Panc1 (cell line): ENCODE measurements around the gene ADGRL3. TPM values are rescaled to one million over a fixed set of nuclear protein-coding genes. Genes with fewer than 3 reads are reported as not detected.

Experiments
- ATAC-seq: fragments of 200-7000 bp; cut with Tn5 transposase; 2 replicates; pipeline ENCODE4 v1.9.1; 2020; ENCODE audit warnings: mild to moderate bottlenecking, moderate library complexity
- BruUV-seq: library from RNA; stranded (reverse); fragments of 400-500 nt; replicated peaks from 2 replicates; lab custom pipeline; 2021; lab: Mats Ljungman, UMichigan
- CTCF ChIA-PET: fragments of 300-600 bp; sonication (Branson Sonifier 250); formaldehyde crosslinking; loops from one replicate; lab custom pipeline; 2022; ENCODE audit warnings: antibody characterized with exemption; lab: Charles Lee
- POLR2A ChIA-PET: fragments of 300-600 bp; sonication (Branson Sonifier 250); formaldehyde crosslinking; loops from one replicate; lab custom pipeline; 2022; ENCODE audit warnings: antibody characterized with exemption; lab: Charles Lee
- DNase-seq: peaks from one replicate; pipeline ENCODE4 v3.0.0-alpha.2; 2010; ENCODE audit warnings: low read depth, low spot score
- H3K27ac ChIP-seq: 2 replicates; pipeline ENCODE4 v1.5.1; 2011; ENCODE audit warnings: mild to moderate bottlenecking, low read length, inconsistent platforms
- H3K27me3 ChIP-seq: fragments of 200-500 bp; sonication (Bioruptor generic); 2 replicates; pipeline ENCODE4 v1.6.0; 2014; ENCODE audit warnings: low read length, inconsistent platforms; ENCODE audit not compliant: control insufficient read depth, insufficient read depth
- H3K36me3 ChIP-seq: fragments of 200-500 bp; sonication (Bioruptor generic); 2 replicates; pipeline ENCODE4 v1.5.1; 2014; ENCODE audit warnings: inconsistent platforms, mild to moderate bottlenecking, low read length, moderate library complexity; ENCODE audit not compliant: control insufficient read depth, insufficient read depth
- H3K4me1 ChIP-seq: 2 replicates; pipeline ENCODE4 v1.5.1; 2011; ENCODE audit warnings: inconsistent platforms, mild to moderate bottlenecking, low read length, moderate library complexity; ENCODE audit not compliant: control insufficient read depth, insufficient read depth
- H3K4me3 ChIP-seq, 2 experiments: 2 replicates each; pipeline ENCODE4 v1.5.1; 2011 to 2012; ENCODE audit warnings: low read depth in 2 of 2, low read length in 2 of 2, mild to moderate bottlenecking in 2 of 2, inconsistent platforms in 1 of 2, moderate library complexity in 1 of 2
- H3K9me3 ChIP-seq: fragments of 200-500 bp; sonication (Bioruptor generic); 2 replicates; pipeline ENCODE4 v1.5.1; 2014; ENCODE audit warnings: low read depth, mild to moderate bottlenecking, inconsistent platforms, low read length, moderate library complexity; ENCODE audit not compliant: control insufficient read depth, insufficient read depth
- POLR2AphosphoS5 ChIP-seq: IDR thresholded peaks from 2 replicates; pipeline ENCODE4 v1.6.1; 2012; ENCODE audit warnings: mild to moderate bottlenecking, low read depth, low read length, moderate library complexity
- SIN3A ChIP-seq: IDR thresholded peaks from 2 replicates; pipeline ENCODE4 v1.6.1; 2012; ENCODE audit warnings: low read depth, mild to moderate bottlenecking, low read length, moderate library complexity, borderline replicate concordance; ENCODE audit not compliant: insufficient read depth
- TCF7L2 ChIP-seq: IDR thresholded peaks from 2 replicates; pipeline ENCODE4 v1.6.1; 2011; ENCODE audit warnings: mild to moderate bottlenecking, low read depth, low read length, inconsistent platforms
- in situ Hi-C: cut with HindIII; loops from 2 replicates; pipeline ENCODE4 v1.10.0; 2016; ENCODE audit warnings: low sequenced_read_pairs, low pct_unique_long_range_greater_than_20kb
- intact Hi-C: fragments of 100-400 bp; cut with micrococcal nuclease; formaldehyde crosslinking; loops from one replicate; pipeline ENCODE4 v1.10.0; 2022; ENCODE audit not compliant: unreplicated experiment
- total RNA-seq: library from RNA; stranded (reverse); gene quantifications from one replicate; pipeline ENCODE4 v1.2.1, GENCODE V29; 2021; ENCODE audit not compliant: unreplicated experiment
- TF ChIP-seq, protein P1 (sequence below), 2 experiments: IDR thresholded peaks; 2 replicates each; pipeline ENCODE4 v1.6.1; 2011 to 2012; ENCODE audit warnings: low read depth in 2 of 2, control low read depth in 1 of 2, low read length in 1 of 2, mild to moderate bottlenecking in 1 of 2, moderate library complexity in 1 of 2; ENCODE audit not compliant: insufficient read depth in 1 of 2
- TF ChIP-seq, protein P2 (sequence below): fragments of 450-650 bp; IDR thresholded peaks from 2 replicates; pipeline ENCODE4 v1.5.1; 2017; ENCODE audit warnings: mild to moderate bottlenecking

Gene ADGRL3
- total RNA-seq, 1 experiment from 2014 or later: 0.23 TPM

DNA sequence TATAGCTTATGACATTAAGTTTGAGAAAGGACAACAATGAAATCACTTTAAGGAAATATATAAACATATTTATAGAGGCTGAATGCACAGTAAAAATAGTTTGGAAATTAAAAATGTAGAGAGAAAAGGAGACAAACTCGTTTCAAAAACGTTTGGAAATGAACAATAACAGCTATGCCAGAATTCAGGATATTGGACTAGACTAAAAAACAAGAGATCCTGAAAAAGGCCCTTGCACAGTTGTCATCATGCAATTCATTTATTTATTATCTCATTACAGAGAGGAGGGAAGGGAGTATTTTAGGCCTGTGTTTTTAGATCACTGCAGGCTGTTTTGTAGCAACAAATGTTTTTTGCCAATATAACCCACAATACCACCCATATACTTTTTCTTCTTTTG is 527.2 kb downstream of the ADGRL3 start:
- Histone ChIP-seq H3K27ac (no peak overlapping the region), H3K36me3 (no peaks in the 10 kb centered on the region), H3K4me1 (no peaks in the 10 kb centered on the region), H3K27me3 (no peaks in the 10 kb centered on the region), H3K9me3 (no peaks in the 10 kb centered on the region), H3K4me3 (no peak overlapping the region)
- no TSS peak for BruUV-seq
- CTCF ChIA-PET: no interaction called here
- in situ Hi-C loops (no loop called here), intact Hi-C loops (no loop called here)
- POLR2A ChIA-PET: no interaction called here
- no peak for ATAC-seq
- TF ChIP-seq TCF7L2: no peak
- no peak for TF ChIP-seq SIN3A
- no peak for TF ChIP-seq POLR2AphosphoS5
- TF ChIP-seq, protein P1, sequence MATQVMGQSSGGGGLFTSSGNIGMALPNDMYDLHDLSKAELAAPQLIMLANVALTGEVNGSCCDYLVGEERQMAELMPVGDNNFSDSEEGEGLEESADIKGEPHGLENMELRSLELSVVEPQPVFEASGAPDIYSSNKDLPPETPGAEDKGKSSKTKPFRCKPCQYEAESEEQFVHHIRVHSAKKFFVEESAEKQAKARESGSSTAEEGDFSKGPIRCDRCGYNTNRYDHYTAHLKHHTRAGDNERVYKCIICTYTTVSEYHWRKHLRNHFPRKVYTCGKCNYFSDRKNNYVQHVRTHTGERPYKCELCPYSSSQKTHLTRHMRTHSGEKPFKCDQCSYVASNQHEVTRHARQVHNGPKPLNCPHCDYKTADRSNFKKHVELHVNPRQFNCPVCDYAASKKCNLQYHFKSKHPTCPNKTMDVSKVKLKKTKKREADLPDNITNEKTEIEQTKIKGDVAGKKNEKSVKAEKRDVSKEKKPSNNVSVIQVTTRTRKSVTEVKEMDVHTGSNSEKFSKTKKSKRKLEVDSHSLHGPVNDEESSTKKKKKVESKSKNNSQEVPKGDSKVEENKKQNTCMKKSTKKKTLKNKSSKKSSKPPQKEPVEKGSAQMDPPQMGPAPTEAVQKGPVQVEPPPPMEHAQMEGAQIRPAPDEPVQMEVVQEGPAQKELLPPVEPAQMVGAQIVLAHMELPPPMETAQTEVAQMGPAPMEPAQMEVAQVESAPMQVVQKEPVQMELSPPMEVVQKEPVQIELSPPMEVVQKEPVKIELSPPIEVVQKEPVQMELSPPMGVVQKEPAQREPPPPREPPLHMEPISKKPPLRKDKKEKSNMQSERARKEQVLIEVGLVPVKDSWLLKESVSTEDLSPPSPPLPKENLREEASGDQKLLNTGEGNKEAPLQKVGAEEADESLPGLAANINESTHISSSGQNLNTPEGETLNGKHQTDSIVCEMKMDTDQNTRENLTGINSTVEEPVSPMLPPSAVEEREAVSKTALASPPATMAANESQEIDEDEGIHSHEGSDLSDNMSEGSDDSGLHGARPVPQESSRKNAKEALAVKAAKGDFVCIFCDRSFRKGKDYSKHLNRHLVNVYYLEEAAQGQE (IDR thresholded peaks at IDR 0.05; ENCODE audit: insufficient read depth in 1 of 2, low read depth in 2 of 2, low read length in 1 of 2): no peak
- TF ChIP-seq, protein P2, sequence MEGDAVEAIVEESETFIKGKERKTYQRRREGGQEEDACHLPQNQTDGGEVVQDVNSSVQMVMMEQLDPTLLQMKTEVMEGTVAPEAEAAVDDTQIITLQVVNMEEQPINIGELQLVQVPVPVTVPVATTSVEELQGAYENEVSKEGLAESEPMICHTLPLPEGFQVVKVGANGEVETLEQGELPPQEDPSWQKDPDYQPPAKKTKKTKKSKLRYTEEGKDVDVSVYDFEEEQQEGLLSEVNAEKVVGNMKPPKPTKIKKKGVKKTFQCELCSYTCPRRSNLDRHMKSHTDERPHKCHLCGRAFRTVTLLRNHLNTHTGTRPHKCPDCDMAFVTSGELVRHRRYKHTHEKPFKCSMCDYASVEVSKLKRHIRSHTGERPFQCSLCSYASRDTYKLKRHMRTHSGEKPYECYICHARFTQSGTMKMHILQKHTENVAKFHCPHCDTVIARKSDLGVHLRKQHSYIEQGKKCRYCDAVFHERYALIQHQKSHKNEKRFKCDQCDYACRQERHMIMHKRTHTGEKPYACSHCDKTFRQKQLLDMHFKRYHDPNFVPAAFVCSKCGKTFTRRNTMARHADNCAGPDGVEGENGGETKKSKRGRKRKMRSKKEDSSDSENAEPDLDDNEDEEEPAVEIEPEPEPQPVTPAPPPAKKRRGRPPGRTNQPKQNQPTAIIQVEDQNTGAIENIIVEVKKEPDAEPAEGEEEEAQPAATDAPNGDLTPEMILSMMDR: no peak
- DNase-seq: no peak

- no peaks in the 10 kb centered on the region for H3K4me1 ChIP-seq
- H3K4me3 ChIP-seq: no peak overlapping the region
- ATAC-seq (no peak), DNase-seq (no peak)
- H3K27me3 ChIP-seq: no peaks in the 10 kb centered on the region
- TF ChIP-seq POLR2AphosphoS5 (no peak), TCF7L2 (no peak), SIN3A (no peak)
- TF ChIP-seq, protein P1 (IDR thresholded peaks at IDR 0.05; ENCODE audit: insufficient read depth in 1 of 2, low read depth in 2 of 2, low read length in 1 of 2): no peak
- TF ChIP-seq, protein P2: no peak
- no peak overlapping the region for H3K27ac ChIP-seq
- in situ Hi-C loops: no loop called here
- H3K36me3 ChIP-seq: no peaks in the 10 kb centered on the region
- ChIA-PET POLR2A (no interaction called here), CTCF (no interaction called here)
- BruUV-seq: no TSS peak
- no peaks in the 10 kb centered on the region for H3K9me3 ChIP-seq
- intact Hi-C loops: no loop called here
Observed at GRCh38 chr4:61734409-61734808, 534.3 kb downstream of the ADGRL3 start.
